NCI-H128 (cell line): ENCODE data around the gene SAMD4A.
"Not testable (repeated sequence)": the region's sequence is repeated elsewhere in the genome, so short reads cannot be mapped to it uniquely, and the experiment has no call there.

Experiments used
- DNase-seq: peaks from one replicate; lab custom pipeline; 2025; ENCODE audit not compliant: unreplicated experiment; lab: John Stamatoyannopoulos, UW

Gene SAMD4A

GRCh38 chr14:54753396-54753795 is 186.5 kb downstream of the SAMD4A start:
- DNase-seq = not testable (repeated sequence)

DNA sequence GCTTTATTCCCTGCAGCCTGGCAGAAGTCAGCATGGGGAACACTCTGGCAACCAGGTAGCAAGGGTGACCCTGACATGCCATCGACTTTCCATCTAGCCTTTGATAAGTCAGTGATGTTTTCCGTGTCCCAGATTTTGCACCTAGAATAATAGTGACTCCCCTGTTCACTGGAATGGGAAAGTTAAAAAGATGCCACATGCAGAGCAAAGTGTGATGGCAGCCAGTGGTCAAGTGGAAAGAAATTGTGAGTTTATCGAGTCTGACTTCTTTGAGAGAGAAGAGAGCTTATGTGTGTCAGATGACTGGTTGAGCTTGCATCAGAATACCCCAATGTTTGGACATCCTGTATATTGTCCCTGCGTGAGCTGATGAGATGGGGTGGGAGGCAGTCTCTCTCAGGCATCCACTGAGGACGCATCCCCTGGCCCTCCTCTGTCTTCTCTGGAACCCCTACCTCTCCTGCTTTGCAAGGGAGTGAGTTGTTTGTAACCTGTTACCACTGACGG is 187.2 kb downstream of the SAMD4A start:
- no peak for DNase-seq

DNA sequence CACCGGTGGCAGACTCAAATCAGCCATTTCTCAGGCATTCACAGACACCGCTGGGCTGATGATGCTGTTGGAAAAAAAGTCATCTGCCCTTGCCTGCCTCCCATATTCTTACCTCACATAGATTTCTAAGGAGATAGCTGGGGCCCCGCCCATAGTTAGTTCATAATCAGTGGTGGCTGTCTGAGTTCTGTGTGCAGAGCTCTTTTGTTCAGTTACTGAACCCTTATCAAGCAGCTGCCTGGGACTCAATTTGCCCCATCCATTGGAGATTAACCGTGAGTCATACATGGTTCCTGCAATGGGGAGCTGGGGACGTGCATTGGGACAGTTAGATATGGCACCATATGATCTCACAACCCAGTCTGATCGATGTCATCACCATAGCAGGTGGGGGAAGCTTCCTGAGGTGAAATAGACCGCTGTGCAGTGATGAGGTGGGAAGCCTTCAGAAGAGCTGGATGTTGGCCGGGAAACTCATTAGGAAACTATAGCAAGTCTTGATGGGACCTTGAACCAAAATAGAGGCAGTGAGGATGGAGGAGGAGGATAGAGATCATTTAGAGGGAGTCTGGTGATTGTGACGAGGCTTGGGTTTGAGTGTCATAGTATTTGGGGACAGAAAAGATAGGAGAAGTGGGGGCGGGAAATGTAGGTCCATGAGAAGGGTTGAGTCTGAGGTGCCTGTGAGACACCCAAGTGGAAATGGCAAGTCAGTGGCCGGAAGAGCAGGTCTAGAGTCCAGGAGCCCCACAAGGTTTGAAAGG is 187.9 kb downstream of the SAMD4A start:
- no peak for DNase-seq

DNA sequence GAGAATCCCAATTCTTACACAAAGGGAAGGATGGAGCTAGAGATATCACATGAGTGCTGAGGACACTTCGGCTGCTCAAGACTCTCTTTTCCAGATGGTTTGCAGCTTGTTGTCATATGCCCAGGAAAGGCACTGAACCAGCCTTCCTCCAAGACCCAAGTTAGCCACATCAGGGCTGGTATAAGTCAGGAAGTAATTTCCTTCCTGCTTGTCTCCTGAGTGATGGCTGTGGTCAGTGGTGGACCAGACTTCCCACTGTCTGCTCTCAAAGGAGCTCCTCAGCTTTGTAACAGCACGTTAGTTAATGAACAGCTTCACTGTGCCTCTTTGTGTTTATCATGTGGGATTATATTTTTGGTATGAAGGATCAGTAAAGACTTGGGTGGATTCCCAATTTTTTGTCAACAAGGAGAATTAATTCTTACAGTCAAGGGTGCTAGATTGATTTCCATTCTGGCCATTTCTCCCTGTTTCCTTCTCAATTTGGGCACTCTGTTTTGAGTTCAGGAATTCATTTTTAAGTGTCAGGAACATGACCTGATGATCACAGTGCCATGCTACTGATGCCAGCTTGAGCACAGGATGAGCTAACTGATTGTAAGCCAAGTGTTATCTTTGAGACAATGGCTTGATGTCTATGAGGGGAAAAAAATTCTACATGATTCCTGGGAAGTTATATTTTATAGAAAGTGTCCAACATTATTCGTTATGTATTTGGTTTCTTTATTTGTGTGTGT is 189.9 kb downstream of the SAMD4A start:
- DNase-seq = no peak

- DNase-seq = no peak
These were observed 191.1 kb downstream of the SAMD4A start for GRCh38 chr14:54758041-54758440.

DNA sequence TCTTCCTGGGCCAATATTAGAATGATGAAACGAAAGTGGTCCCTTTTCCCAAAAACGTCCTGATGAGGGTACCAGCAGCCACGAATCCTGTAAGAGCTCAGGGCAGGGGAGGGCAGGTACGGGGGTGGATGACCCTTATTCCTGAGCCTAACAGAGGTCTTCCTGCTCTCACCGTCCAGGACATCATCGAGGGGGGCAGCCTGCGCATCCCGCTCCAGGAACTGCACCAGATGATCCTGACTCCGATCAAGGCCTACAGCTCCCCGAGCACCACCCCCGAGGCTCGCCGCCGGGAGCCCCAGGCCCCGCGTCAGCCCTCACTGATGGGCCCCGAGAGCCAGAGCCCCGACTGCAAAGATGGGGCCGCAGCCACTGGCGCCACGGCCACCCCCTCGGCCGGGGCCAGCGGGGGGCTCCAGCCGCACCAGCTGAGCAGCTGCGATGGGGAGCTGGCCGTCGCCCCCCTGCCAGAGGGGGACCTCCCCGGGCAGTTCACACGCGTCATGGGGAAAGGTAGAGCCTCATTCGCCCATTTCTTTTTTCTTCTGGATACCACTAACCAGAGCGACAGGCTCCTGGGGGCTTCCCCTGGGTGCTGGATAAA is 193.2 kb downstream of the SAMD4A start:
- DNase-seq = no peak

DNA sequence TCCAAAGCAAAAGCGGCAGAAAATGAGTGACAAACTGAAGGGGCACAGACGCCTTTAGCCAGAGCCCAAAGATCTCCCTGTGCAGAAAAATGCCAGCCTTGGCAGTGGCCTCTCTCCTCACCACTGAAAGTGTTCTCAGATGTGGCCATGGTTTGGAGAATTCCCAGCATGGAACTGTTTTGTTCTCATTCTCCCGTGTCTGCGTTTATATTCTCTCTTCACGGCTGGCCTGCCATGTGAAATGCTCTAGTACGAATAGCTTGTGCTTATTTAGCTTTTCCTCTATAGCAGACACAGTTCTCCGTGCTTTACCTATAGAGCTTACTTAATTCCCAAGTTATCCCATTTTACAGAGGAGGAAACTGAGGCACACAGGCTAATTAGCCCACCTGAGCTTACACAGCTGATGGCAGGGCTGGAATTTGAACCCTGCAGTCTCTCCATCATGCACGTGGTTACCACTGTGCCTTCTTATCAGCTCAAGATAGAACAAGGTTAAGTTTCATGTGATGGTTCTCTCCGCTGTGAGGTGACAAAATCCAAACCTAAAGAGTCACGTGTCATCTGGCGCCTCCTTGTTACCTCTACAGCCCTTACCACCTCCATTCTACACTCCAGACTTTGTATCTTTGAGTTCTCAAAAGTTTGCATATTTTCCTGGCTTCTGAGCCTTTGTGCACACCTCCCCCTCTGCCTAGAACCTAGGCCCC is 194.1 kb downstream of the SAMD4A start:
- no peak for DNase-seq

GRCh38 chr14:54761835-54762234 is 194.9 kb downstream of the SAMD4A start:
- no peak for DNase-seq

DNA sequence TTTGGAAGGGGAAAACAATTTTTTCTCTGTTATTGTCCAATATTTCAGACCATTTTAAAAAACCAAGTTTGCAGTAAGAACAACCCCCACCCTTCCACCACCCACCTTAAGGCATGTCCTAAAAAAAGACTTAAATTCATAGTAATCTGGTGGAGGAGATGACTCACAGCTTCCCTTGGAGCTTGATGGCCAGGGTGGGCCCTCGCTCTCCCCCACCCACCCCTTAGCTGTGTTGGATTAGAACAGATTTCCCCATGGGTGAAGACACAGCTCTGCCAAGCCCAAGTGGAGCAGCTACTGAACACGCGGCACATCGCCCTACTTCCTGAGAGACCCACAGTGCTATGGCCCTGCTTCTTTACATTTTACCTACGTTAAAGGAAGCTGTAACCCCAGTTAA is 195.4 kb downstream of the SAMD4A start:
- DNase-seq = no peak

DNA sequence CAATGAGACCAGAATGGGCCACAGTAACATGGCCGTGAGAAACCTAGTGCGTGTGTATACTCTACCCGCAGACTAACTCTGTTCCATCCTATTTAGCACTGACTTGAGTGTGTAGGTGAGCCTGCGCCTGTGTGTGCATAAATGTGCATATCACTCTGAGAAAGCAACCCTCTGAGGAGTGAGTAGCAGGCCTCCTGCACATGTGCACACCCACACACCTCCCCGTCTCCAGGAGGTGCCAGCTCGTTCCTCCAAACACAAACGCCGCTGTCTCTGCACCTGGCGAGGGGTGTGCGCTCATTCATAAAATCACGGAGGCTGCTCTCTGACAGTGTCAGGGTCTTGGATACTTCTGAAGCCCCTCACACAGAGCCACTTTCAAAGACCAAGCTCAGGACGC is 196.8 kb downstream of the SAMD4A start:
- DNase-seq = no peak

DNA sequence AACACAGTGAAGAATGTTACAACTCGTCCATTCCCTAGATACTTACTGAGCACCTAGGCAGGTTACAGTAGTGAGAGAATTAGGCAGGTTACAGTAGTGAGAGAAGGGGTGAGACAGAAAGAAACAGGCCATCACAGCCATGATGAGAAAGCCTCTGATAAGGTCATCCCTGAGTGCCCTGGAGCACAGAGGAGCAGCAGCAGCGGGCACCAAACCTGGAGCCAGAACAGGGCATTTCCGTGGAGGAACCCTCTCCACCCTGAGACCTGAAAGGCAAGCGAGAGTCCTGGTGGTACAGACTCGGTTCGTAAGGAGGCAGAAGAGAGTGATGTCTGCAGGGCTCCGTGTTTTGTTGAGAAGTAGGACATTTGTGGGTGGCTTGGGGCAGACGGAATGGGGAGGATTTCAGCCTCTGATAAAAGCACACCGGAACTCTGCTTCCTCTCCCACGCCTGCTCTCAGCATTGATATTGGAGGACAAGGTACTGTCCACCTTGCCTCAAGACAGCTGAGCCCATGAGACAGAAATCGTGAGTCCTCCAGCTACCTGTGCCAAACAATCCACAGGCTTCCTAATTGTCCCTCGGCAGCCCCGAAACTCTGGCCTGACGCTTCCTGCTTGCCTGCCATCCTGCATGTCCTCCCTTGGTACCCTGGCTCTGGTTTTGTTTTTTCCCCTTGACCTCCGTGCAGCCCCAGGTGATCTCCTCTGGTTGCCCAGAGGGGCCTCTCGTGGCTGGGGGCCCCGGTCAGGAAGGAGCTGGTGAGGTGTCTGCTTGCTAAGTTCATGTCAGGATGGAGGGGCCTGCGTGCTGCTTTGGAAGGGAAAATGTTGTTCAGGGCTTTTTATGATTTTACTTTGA is 199.6 kb downstream of the SAMD4A start:
- DNase-seq = no peak

DNA sequence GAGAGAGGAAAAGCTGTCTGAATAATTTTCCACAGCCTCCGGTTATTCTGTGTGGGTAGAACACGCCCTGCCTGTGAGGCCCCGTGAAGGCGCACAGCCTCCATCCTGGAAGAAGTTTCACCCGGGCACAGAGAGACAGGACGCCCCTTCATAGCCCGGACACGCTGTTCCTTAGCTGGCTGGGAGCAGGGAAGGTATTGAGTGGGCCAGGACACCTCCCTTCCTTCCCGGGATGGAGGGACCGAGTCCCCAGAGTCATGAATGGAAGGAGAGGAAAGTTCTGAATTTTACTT is 200.2 kb downstream of the SAMD4A start:
- no peak for DNase-seq

GRCh38 chr14:54767450-54767849 is 200.5 kb downstream of the SAMD4A start:
- DNase-seq = no peak

- no peak for DNase-seq
These were observed 201.7 kb downstream of the SAMD4A start for GRCh38 chr14:54768501-54769129.

GRCh38 chr14:54769951-54770863 is 203.3 kb downstream of the SAMD4A start:
- no peak for DNase-seq

GRCh38 chr14:54771411-54772027 is 204.6 kb downstream of the SAMD4A start:
- no peak for DNase-seq

- no peak for DNase-seq
These were observed 205.5 kb downstream of the SAMD4A start for GRCh38 chr14:54772451-54772881.

DNA sequence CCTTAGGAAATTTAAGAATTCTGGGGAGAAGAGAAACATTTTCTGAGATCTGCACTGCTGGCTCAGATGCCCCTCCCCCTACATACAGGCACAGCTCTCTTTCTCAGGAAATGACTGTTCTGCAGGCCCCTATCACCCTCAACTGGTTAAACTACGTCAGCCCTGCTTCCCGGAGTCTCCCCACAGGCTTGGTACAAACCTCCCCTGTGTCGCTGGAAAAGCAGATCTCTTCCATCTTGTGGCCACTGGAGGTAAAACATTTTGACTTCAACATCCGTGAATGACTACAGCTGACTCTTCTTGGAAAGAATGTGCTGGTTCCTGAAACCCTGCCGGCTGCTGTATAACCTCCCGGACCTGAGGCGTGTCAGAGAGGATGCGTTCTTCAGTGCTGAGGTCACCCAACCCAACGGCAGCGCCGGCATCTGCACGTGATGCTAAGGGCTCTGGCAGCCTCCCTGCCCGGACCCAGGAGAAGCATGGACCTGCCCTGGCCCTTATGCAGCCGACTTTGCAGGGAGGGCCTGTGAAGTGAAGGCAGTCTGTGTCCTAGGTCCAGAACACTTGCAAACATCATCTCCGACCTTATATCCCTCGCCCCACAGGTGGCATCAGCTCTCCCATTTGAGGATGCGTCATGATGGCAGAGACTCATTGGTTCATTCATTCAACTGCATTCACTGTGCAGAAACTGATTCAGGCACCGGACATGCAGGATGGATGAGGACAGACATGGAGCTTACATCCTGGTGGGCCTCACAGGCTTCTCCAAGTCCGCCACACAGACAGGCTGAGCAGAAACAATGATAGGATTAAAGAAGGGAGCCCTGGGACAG is 206.5 kb downstream of the SAMD4A start:
- DNase-seq = no peak
